ENCODE results near the gene ZNF227.
"Not testable (repeated sequence)": the region's sequence is repeated elsewhere in the genome, so short reads cannot be mapped to it uniquely, and the experiment has no call there.

Gene ZNF227

DNA sequence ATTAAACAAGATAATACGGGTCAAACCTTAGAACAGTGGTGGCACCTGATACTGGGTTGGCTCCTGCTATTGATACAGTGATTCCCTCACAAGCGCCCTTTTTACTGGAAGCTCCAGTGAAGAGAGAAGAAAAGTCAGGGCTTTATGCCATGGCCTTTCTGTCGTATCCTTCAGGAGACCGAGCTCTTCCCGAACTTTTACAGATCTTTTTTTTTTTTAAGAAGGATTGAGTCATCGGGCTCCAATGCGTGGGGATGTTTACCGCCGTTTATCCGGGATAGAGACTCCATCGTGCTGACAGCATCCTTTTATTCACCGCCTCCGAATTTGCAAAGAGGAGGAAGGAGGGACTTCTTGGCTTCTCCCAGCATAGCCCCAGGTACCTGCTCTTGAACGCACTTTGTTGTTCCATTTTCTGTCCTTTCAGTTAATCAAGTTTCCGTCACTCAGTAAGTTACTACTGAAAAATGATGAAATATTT is 574 bp downstream of the ZNF227 start:
- H3K27ac Mint-ChIP-seq = peak overlapping the region; percentile 92
- H3K27me3 Mint-ChIP-seq = no peaks in the 10 kb centered on the region
- H3K4me3 Mint-ChIP-seq = peak overlapping the region; percentile 94
- peaks cover 28% of the 10 kb centered on the region for H3K36me3 Mint-ChIP-seq
- peaks cover 39% of the 10 kb centered on the region for H3K4me1 Mint-ChIP-seq
- no peaks in the 10 kb centered on the region for H3K9me3 Mint-ChIP-seq

DNA sequence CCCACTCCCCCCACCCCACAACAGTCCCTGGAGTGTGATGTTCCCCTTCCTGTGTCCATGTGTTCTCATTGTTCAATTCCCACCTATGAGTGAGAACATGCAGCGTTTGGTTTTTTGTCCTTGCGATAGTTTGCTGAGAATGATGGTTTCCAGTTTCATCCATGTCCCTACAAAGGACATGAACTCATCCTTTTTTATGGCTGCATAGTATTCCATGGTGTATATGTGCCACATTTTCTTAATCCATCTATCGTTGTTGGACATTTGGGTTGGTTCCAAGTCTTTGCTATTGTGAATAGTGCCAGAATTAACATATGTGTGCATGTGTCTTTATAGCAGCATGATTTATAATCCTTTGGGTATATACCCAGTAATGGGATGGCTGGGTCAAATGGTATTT is 7.6 kb downstream of the ZNF227 start:
- not testable (repeated sequence) for H3K27me3 Mint-ChIP-seq, H3K27ac Mint-ChIP-seq, H3K9me3 Mint-ChIP-seq, H3K4me3 Mint-ChIP-seq
- peaks cover 22% of the 10 kb centered on the region for H3K4me1 Mint-ChIP-seq
- H3K36me3 Mint-ChIP-seq = peaks cover 49% of the 10 kb centered on the region

DNA sequence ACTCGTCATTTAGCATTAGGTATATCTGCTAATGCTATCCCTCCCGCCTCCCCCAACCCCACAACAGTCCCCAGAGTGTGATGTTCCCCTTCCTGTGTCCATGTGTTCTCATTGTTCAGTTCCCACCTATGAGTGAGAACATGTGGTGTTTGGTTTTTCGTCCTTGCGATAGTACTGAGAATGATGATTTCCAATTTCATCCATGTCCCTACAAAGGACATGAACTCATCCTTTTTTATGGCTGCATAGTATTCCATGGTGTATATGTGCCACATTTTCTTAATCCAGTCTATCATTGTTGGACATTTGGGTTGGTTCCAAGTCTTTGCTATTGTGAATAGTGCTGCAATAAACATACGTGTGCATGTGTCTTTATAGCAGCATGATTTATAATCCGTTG is 8.4 kb downstream of the ZNF227 start:
- H3K9me3 Mint-ChIP-seq, H3K4me3 Mint-ChIP-seq, H3K27me3 Mint-ChIP-seq, H3K27ac Mint-ChIP-seq: not testable (repeated sequence)
- Mint-ChIP-seq H3K4me1 (peaks cover 16% of the 10 kb centered on the region), H3K36me3 (peaks cover 52% of the 10 kb centered on the region)

DNA sequence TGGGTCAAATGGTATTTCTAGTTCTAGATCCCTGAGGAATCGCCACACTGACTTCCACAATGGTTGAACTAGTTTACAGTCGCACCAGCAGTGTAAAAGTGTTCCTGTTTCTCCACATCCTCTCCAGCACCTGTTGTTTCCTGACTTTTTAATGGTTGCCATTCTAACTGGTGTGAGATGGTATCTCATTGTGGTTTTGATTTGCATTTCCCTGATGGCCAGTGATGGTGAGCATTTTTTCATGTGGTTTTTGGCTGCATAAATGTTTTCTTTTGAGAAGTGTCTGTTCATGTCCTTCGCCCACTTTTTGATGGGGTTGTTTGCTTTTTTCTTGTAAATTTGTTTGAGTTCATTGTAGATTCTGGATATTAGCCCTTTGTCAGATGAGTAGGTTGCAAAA is 9.0 kb downstream of the ZNF227 start:
- Mint-ChIP-seq H3K4me1 (peaks cover 12% of the 10 kb centered on the region), H3K36me3 (peaks cover 51% of the 10 kb centered on the region)
- H3K9me3 Mint-ChIP-seq, H3K27ac Mint-ChIP-seq, H3K27me3 Mint-ChIP-seq, H3K4me3 Mint-ChIP-seq: not testable (repeated sequence)

DNA sequence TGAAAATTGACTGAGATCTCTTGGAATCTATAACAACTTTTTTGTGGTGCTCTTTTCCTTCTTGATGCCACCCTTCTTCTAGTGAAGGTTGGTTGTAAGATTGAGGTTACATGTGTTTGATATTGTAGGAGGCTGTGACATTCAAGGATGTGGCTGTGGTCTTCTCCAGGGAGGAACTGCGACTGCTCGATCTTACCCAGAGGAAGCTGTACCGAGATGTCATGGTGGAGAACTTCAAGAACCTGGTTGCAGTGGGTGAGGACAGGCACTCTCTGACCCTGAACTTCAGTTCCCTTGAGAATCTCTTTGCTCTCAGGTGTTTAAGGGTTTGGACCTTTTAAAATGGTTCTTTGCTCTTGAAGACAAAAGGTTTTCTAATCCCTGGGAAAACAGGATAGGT is 16.0 kb downstream of the ZNF227 start:
- peaks cover 67% of the 10 kb centered on the region for H3K36me3 Mint-ChIP-seq
- H3K9me3 Mint-ChIP-seq = peaks cover 8% of the 10 kb centered on the region
- H3K4me3 Mint-ChIP-seq = no peak overlapping the region
- peaks cover 3% of the 10 kb centered on the region for H3K4me1 Mint-ChIP-seq
- no peak overlapping the region for H3K27ac Mint-ChIP-seq
- no peaks in the 10 kb centered on the region for H3K27me3 Mint-ChIP-seq

DNA sequence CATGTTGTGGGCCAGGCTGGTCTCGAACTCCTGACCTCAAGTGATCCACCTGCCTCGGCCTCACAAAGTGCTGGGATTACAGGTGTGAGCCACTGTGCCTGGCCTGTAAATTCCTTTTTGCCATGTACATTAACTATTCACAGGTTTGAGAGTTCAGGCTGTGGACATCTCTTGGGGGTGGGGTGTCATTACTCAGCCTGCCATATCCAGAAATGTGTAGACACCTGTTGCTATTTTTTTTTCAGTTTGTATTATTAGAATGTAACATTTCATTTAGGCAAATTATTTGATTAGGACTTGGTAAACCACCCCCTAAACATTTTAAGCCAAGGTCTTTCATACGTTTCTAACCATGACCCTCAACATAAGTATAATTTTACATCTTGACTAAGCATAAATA is 20.5 kb downstream of the ZNF227 start:
- Mint-ChIP-seq H3K4me3 (no peak overlapping the region), H3K27me3 (no peaks in the 10 kb centered on the region), H3K36me3 (peaks cover 79% of the 10 kb centered on the region), H3K9me3 (peaks cover 38% of the 10 kb centered on the region), H3K27ac (no peak overlapping the region), H3K4me1 (no peaks in the 10 kb centered on the region)

DNA sequence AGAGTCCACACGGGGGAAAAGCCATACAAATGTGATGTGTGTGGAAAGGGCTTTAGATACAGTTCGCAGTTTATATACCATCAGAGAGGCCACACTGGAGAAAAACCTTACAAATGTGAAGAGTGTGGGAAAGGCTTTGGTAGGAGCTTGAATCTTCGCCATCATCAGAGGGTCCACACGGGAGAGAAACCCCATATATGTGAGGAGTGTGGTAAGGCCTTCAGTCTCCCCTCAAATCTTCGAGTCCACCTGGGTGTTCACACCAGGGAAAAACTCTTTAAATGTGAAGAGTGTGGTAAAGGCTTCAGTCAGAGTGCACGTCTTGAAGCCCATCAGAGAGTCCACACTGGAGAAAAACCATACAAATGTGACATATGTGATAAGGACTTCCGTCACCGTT is 24.1 kb downstream of the ZNF227 start:
- no peaks in the 10 kb centered on the region for H3K27me3 Mint-ChIP-seq
- H3K9me3 Mint-ChIP-seq = peaks cover 30% of the 10 kb centered on the region
- H3K4me1 Mint-ChIP-seq = no peaks in the 10 kb centered on the region
- H3K4me3 Mint-ChIP-seq = no peak overlapping the region
- H3K36me3 Mint-ChIP-seq = peaks cover 65% of the 10 kb centered on the region
- no peak overlapping the region for H3K27ac Mint-ChIP-seq

DNA sequence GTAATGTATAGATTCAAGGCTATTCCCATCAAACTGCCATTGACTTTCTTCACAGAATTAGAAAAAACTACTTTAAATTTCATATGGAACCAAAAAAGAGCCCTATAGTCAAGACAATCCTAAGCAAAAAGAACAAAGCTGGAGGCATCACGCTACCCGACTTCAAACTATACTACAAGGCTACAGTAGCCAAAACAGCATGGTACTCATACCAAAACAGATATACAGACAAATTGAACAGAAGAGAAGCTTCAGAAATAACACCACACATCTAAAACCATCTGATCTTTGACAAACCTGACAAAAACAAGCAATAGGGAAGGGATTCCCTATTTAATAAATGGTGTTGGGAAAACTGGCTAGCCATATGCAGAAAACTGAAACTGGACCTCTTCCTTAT is 40.0 kb downstream of the ZNF227 start:
- not testable (repeated sequence) for H3K4me1 Mint-ChIP-seq, H3K27me3 Mint-ChIP-seq, H3K27ac Mint-ChIP-seq, H3K4me3 Mint-ChIP-seq
- Mint-ChIP-seq H3K9me3 (peaks cover 46% of the 10 kb centered on the region), H3K36me3 (peaks cover 63% of the 10 kb centered on the region)

DNA sequence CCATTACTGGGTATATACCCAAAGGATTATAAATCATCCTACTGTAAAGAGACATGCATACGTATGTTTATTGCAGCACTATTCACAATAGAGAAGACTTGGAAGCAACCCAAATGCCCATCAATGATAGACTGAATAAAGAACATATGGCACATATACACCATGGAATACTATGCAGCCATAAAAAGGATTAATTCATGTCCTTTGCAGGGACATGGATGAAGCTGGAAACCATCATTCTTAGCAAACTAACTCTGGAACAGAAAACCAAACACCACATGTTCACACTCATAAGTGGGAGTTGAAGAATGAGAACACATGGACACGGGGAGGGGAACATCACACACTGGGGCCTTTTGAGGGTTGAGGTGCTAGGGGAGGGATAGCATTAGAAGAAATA is 41.1 kb downstream of the ZNF227 start:
- Mint-ChIP-seq H3K36me3 (peaks cover 67% of the 10 kb centered on the region), H3K9me3 (peaks cover 54% of the 10 kb centered on the region)
- H3K4me1 Mint-ChIP-seq, H3K4me3 Mint-ChIP-seq, H3K27me3 Mint-ChIP-seq, H3K27ac Mint-ChIP-seq: not testable (repeated sequence)

DNA sequence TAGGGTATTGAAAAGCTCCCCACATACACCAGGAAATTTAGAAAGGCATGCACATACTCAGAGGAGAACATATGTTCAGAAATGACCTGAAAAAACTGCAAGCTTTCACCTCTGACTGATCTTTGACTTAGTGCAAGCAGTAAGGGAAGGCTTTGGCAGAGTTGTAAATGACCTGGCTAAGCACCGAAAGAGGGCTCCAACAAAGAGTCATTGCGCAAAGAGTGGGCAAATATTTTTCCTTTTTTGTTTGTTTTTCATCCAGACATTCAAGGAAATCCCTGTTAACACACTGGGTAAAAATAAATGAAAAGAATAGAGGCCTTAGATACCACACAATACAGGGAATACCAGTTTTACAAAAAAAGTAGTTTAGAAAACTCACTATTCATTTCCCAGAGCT is 42.2 kb downstream of the ZNF227 start:
- peaks cover 67% of the 10 kb centered on the region for H3K36me3 Mint-ChIP-seq
- no peaks in the 10 kb centered on the region for H3K4me1 Mint-ChIP-seq
- no peaks in the 10 kb centered on the region for H3K27me3 Mint-ChIP-seq
- no peak overlapping the region for H3K4me3 Mint-ChIP-seq
- peaks cover 57% of the 10 kb centered on the region for H3K9me3 Mint-ChIP-seq
- no peak overlapping the region for H3K27ac Mint-ChIP-seq

DNA sequence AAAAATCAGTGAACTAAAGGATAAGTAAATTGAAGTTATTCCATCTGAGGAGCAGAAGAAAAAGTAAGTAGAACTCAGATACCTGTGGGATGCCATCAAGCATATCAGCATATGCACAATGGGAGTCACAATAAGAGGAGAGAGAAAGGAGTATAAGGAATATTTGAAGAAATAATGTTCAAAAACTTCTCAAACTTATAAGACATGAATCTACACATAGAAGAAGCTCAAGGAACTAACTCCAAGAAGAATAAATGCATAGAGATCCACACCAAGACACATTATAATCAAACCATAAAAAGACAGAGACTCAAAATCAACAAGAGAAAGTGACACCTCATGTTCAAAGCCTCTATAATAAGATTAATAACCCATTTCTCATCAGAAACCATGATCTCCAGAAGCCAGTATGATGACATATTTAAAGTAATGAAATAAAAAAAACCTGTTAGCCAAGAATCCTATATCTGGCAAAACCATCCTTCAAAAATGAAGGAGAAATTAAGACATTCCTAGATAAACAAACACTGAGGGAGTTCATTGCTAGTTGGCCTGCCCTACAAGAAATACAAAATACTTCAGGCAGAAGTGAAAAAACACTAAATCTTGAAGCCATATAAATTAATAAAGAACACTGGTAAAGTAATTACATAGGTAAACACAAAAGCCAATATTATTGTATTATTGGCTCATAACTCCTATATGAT is 43.5 kb downstream of the ZNF227 start:
- H3K27ac Mint-ChIP-seq = no peak overlapping the region
- peaks cover 7% of the 10 kb centered on the region for H3K4me1 Mint-ChIP-seq
- peaks cover 60% of the 10 kb centered on the region for H3K36me3 Mint-ChIP-seq
- peaks cover 53% of the 10 kb centered on the region for H3K9me3 Mint-ChIP-seq
- no peak overlapping the region for H3K4me3 Mint-ChIP-seq
- H3K27me3 Mint-ChIP-seq = no peaks in the 10 kb centered on the region

DNA sequence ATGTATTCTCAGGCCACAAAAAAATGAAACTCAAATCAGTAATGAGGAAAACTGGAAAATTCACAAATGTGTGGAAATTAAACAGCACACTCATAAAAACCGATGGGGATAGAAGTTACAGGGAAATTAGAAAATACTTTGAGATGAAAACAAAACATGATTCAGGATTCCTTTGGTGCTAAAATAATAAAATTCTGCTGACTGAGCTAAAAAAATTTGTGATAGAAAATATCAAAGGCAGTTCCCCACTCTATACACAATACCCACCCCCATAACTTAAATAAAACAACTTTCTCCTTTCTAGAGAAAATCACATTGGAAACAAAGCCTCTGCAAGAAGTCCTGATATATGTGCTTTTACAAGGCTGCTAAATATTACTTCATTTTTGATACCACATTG is 45.8 kb downstream of the ZNF227 start:
- H3K4me3 Mint-ChIP-seq = no peak overlapping the region
- no peak overlapping the region for H3K27ac Mint-ChIP-seq
- peaks cover 7% of the 10 kb centered on the region for H3K4me1 Mint-ChIP-seq
- peaks cover 55% of the 10 kb centered on the region for H3K9me3 Mint-ChIP-seq
- H3K36me3 Mint-ChIP-seq = peaks cover 53% of the 10 kb centered on the region
- no peaks in the 10 kb centered on the region for H3K27me3 Mint-ChIP-seq

DNA sequence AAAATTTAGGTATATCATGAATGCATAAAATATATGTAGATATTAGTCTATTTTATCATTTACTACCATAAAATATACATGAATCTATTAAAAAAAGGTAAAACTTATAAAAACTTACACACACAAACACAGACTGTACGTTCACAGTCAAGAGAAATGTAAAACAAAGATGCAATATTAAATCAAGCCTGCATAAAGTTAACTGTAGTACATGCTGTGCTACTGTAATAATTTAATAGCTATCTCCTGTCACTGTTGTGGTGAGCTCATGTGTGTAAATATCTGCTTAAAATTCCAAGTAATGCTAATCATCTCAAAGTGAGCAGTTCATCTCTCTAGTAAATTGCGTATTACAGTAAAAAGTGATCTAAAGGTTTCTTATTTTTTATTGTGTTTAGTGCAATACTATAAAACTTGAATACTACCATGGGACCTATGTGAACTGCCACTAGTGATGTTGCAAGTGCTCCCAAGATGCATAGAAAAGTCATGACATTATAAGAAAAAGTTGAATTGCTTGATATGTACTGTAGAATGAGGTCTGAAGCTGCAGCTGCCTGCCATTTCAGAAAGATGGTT is 46.6 kb downstream of the ZNF227 start:
- Mint-ChIP-seq H3K36me3 (peaks cover 50% of the 10 kb centered on the region), H3K4me1 (peaks cover 7% of the 10 kb centered on the region), H3K4me3 (no peak overlapping the region), H3K9me3 (peaks cover 58% of the 10 kb centered on the region), H3K27me3 (no peaks in the 10 kb centered on the region), H3K27ac (no peak overlapping the region)

DNA sequence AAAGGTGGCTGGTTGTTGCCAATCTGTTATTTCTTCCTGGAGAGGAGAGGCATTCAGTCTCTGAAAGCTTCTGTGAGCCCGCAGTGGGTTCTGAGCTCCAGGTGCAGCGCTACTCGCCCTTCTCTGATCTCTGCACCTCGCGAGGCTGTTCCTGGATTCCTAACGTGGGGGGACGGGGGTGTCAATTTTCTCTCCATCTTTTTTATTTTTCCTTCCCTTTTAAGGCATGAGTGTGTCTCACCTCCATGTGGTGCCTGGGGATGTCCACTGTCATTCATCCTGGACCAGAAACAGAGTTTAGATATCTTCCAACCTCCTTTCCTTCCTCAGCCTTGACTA is 48.0 kb downstream of the ZNF227 start:
- H3K4me3 Mint-ChIP-seq = peak overlapping the region; percentile 64
- peaks cover 52% of the 10 kb centered on the region for H3K9me3 Mint-ChIP-seq
- H3K4me1 Mint-ChIP-seq = peaks cover 7% of the 10 kb centered on the region
- H3K36me3 Mint-ChIP-seq = peaks cover 44% of the 10 kb centered on the region
- H3K27ac Mint-ChIP-seq = no peak overlapping the region
- no peaks in the 10 kb centered on the region for H3K27me3 Mint-ChIP-seq

DNA sequence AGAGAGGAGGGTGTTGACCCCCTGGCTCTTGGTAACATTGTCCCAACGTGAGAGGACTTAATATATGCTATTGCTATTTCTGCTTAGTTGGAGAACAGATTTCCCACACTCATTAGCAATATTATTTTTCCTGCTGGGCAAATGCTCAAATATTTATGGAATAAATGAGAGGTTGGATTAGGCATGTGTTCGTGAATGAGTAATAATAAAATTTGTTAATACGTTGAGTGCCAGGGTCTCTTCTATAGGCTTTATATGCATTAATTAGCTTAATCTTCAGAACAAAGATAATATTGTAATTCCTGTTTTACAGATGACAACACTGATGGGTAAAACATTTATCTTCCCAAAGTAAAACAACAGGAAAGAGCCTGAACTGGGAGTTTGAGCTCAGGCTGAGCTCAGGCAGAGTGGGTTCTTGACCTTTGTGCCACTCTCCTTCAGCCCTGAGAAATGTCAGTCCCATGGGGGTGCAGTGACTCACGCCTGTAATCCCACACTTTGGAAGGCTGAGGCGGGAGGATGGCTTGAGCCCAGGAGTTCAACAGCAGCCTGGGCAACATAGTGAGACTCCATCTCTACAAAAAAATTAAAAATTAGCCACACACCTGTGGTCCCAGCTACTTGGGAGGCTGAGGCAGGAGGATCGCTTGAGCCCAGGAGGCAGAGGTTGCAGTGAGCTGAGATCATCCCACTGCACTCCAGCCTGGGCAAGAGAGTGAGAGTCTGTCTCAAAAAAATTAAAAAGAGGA is 48.5 kb downstream of the ZNF227 start:
- Mint-ChIP-seq H3K36me3 (peaks cover 43% of the 10 kb centered on the region), H3K27ac (no peak overlapping the region), H3K4me3 (no peak overlapping the region), H3K4me1 (peaks cover 7% of the 10 kb centered on the region), H3K9me3 (peaks cover 49% of the 10 kb centered on the region), H3K27me3 (no peaks in the 10 kb centered on the region)

DNA sequence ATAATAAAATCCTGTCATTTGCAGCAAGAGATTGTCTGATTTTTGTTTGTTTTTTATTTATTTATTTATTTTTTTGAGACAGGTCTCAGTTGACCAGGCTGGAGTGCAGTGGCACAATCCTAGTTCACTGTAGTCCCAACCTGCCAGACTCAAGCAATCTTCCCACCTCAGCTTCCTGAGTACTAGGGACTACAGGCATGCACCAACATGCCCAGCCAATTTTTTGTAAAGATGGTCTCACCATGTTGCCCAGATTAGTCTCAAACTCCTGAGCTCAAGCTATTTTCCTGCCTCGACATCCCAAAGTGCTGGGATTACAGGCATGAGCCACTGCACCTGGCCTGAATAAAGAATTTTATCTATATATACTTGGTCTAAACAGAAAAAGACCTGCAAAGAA is 65.0 kb downstream of the ZNF227 start:
- Mint-ChIP-seq H3K4me3 (no peak overlapping the region), H3K36me3 (peaks cover 59% of the 10 kb centered on the region)

More for the DNA sequence above, 65.0 kb downstream of the ZNF227 start:
- Mint-ChIP-seq H3K9me3 (peaks cover 46% of the 10 kb centered on the region), H3K27me3 (no peaks in the 10 kb centered on the region), H3K27ac (no peak overlapping the region), H3K4me1 (no peaks in the 10 kb centered on the region)
